Measurements from ENCODE around the gene VWA8.

DNA sequence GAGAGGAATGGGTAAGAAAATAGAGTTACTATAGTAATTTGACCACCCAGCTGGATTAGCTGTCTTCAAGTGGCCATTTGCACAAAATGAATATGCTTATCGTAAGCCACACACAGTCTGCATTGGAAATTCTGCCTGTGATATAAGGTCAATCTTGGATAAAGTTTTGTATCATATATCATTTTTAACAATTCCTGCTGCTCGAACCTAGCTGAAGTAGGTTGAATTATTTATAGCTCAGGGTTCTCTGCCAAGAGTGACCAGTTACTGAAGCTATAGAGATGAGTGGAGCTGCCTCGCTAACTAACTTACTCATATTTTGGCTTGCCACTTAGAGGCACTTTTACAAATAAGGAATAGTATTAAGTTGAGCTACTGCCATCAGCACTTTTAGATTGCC lies 282.7 kb downstream of the VWA8 start:
- TF ChIP-seq GATA2 (IDR thresholded peaks at IDR 0.05; ENCODE audit: low read depth, low read length) (no peak), GATA3 (IDR thresholded peaks at IDR 0.05; ENCODE audit: low read depth, low read length) (no peak)
